HG03571 (cell line): ENCODE results near the gene AFAP1L1.
A peak's percentile ranks its signal among the peaks of the same experiment; 100 is the strongest.

Experiments used
- ATAC-seq: cut with Tn5 transposase; IDR thresholded peaks from one replicate; pipeline ENCODE4 v1.9.1; 2021; ENCODE audit not compliant: unreplicated experiment

The AFAP1L1 gene

GRCh38 chr5:149310947-149311658 is 39.4 kb downstream of the AFAP1L1 start:
- ATAC-seq = no peak

- no peak for ATAC-seq
Measured at GRCh38 chr5:149313151-149313841, 41.6 kb downstream of the AFAP1L1 start.

- ATAC-seq = no peak
Measured at GRCh38 chr5:149314571-149315111, 43.0 kb downstream of the AFAP1L1 start.

- no peak for ATAC-seq
Measured at GRCh38 chr5:149315753-149316152, 44.1 kb downstream of the AFAP1L1 start.

GRCh38 chr5:149317281-149318048 is 45.8 kb downstream of the AFAP1L1 start:
- peak; percentile 60 for ATAC-seq

- ATAC-seq = no peak
Measured at GRCh38 chr5:149319174-149319573, 47.5 kb downstream of the AFAP1L1 start.

- no peak for ATAC-seq
Measured at GRCh38 chr5:149320791-149321330, 49.2 kb downstream of the AFAP1L1 start.

GRCh38 chr5:149322518-149322917 is 50.9 kb downstream of the AFAP1L1 start:
- no peak for ATAC-seq

- ATAC-seq = no peak
Measured at GRCh38 chr5:149323210-149323609, 51.6 kb downstream of the AFAP1L1 start.

GRCh38 chr5:149323621-149324205 is 52.1 kb downstream of the AFAP1L1 start:
- no peak for ATAC-seq

- no peak for ATAC-seq
Measured at GRCh38 chr5:149324641-149325040, 53.0 kb downstream of the AFAP1L1 start.

GRCh38 chr5:149325166-149325735 is 53.6 kb downstream of the AFAP1L1 start:
- ATAC-seq = no peak

GRCh38 chr5:149325894-149326293 is 54.2 kb downstream of the AFAP1L1 start:
- no peak for ATAC-seq

- ATAC-seq = no peak
Measured at GRCh38 chr5:149326611-149327010, 55.0 kb downstream of the AFAP1L1 start.

GRCh38 chr5:149328177-149328576 is 56.5 kb downstream of the AFAP1L1 start:
- ATAC-seq = no peak

- no peak for ATAC-seq
Measured at GRCh38 chr5:149333711-149334443, 62.2 kb downstream of the AFAP1L1 start.

GRCh38 chr5:149337736-149338135 is 66.1 kb downstream of the AFAP1L1 start:
- ATAC-seq = no peak

- ATAC-seq = no peak
Measured at GRCh38 chr5:149338364-149338763, 66.7 kb downstream of the AFAP1L1 start.

GRCh38 chr5:149340920-149341319 is 69.3 kb downstream of the AFAP1L1 start:
- ATAC-seq = no peak

GRCh38 chr5:149341876-149342275 is 70.2 kb downstream of the AFAP1L1 start:
- ATAC-seq = no peak
